ENCODE measurements around the gene PCMTD2.
"Not testable (repeated sequence)": the region's sequence is repeated elsewhere in the genome, so short reads cannot be mapped to it uniquely, and the experiment has no call there.

Gene PCMTD2

DNA sequence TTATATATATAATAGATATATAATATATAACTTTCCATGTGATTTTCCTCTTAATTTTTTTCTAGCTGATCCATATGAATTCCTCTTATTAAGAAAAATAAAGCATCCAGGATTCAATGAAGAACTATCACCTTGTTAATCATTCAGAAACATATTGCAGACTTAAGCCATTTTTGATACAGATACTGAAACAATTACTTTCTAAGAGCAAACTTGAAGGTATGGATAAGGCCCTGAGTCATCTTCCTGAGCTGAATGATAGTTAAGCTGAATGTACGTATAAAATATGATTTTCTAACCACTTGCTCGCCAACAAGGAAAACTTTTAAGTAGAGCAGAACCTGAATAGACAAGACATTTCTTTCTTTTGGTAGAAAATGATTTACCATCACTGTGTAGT lies 47.5 kb downstream of the PCMTD2 start:
- DNase-seq, result not testable (repeated sequence)

DNA sequence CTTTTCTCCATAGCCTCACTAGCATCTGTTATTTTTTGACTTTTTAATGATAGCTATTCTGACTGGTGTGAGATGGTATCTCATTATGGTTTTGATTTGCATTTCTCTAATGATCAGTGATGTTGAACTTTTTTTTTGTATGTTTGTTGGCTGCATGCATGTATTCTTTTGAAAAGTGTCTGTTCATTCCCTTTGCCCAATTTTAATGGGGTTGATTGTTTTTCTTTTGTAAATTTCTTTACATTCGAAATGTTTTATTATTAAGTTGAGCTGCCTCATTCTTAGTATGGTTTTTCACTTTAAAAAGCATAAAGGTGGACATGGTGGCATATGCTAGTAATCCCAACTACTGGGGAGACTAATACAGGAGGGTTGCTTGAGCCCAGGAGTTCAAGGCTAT lies 58.2 kb downstream of the PCMTD2 start:
- DNase-seq, result not testable (repeated sequence)

DNA sequence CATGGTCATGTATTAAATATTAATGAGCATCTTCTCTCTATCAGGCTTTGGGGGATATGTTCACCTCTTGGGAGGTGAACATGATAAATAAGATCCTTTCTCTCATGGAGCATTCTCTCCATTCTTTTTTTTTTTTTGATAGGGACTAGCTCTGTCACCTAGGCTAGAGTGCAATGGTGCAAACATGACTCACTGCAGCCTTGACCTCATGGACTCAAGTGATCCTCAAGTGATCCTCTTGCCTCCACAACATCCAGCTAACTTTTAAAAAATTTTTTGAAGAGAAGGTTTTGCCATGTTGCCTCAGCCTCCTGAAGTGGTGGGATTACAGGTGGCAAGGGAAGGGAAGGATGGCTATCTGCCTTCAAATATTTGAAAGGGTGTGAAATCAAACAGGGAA lies 59.8 kb downstream of the PCMTD2 start:
- not testable (repeated sequence) for DNase-seq

DNA sequence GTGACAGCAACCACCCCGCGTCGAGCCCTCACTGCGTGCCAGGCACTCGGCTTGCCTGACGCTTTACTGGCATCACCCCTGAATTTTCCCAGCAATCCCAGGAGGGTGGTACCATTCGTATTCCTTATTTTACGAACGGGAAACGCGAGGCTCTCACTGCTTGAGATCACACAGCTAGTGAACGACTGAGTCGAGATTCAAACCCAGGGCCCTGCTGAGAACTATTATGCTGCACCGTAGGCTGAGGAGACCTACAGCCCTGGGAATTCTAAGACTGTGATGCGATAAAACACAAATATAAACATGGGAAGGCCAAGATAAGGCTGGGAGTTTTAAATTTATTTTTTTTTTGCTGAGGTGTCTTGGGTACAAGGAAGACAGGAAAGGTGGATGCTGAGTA lies 60.3 kb downstream of the PCMTD2 start:
- DNase-seq, result not testable (repeated sequence)

DNA sequence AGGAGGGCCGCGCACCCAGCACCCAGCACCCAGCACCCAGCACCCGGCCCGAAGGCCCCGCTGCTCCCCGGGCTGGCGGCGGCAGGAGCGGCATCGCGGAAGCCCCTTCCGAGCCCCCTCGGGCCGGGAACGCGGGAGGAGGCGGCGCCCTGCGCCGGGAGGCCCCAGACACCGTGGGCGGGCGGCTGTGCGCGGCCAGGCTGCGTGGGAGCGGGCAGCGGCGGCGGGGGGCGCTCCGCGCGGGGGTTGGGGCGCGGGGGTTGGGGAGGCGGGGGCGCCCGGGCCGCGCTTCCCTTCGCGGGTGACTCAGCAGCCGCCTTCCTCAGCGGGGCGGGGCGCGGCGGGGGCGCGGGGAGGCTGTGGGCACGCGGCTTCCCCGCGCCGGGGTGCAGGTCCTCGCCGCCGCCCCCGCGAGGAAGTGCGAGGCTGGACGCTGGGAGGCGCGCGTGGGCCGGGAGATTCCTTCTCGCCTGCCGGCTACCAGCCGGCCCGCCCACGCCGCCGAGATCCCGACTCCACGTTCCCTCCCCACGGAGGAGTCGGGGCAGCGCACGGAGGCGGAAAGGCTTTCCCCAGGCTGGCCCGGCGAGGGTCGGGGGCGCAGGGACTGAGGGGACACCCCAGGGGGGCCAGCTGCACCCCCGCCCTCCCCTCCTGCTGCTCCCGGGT lies 61.0 kb downstream of the PCMTD2 start:
- peak; percentile 50 for DNase-seq

DNA sequence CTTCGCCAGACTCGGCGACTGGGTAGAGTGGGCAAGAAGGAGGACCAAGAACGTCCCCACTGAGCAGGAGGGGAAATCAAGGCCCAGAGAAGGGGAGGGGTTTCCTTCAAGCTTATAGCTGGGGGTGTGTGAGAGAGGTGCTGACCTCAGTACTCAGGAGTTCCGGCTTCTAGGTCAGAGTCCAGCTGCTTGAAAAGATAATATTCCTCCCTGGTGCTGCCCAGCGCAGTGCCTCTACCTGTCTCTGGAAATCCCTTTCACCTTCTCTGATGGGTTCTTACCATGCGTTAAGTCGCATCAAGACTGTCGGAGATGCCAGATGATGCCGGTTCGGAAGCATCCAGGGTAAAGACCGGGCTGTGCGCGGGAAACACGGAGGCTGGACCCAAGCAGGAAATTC lies 61.8 kb downstream of the PCMTD2 start:
- DNase-seq, result not testable (repeated sequence)

DNA sequence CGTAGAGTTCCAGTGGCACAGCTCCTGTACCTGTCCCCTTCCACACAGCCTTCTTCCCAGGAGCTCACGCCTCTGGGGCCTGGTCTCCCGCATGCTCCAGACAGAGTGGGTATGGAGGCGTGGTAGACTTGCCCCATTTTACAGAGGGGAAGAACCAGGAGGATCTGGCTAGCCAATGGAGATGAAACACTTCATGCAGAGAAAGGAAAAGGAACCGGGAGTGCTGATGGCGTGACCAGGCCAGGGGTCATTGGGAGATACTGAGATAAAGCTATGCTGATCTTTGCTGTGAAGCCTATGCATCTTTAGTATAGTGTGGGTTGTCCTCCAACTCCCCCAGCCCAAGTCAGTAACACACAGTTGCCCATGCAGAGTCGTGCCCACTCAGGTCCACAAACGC lies 62.5 kb downstream of the PCMTD2 start:
- DNase-seq, result not testable (repeated sequence)

DNA sequence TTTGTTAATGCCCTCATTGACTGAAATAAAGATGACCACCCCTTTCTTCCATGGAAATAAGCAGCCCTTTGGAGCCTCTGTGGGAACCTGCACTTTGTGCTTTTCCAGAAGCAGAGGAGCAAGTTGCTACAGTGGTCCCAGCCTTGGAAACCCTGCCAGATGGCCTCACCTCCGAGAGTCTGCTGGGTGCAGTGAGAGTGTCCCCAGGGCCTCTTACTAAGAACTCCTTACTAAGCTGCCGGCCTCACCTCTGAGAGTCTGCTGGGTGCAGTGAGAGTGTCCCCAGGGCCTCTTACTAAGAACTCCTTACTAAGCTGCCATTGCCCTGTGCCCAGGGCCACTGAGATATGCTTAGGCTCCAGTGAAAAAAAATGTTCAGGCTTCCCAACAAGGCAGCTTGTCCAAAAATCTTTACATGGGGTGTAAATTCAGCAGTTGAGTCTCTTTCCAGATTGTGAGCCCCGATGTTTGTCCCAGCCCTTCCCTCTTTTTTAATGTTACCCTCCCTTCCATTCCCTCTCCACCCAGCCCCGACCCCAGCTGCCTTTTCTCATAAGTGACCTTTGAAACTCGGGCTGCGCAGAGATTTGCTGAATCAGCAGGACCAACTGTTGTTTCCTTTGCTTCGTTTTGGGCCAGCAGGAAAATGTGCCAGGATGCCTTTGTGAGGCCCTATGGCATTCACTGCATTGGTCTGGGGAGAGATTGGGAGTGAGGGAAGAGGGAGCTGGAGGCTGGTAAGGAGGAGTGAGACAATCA lies 66.7 kb downstream of the PCMTD2 start:
- not testable (repeated sequence) for DNase-seq
